ENCODE measurements around the gene AKR1E2. TPM values are rescaled to one million over a fixed set of nuclear protein-coding genes. Genes with fewer than 3 reads are reported as not detected.

AKR1E2 gene
- total and polyA plus RNA-seq, 10 of the 15 experiments (the other 5 are each of a cell fraction or from before 2014, with no cell fraction given) = not detected

DNA sequence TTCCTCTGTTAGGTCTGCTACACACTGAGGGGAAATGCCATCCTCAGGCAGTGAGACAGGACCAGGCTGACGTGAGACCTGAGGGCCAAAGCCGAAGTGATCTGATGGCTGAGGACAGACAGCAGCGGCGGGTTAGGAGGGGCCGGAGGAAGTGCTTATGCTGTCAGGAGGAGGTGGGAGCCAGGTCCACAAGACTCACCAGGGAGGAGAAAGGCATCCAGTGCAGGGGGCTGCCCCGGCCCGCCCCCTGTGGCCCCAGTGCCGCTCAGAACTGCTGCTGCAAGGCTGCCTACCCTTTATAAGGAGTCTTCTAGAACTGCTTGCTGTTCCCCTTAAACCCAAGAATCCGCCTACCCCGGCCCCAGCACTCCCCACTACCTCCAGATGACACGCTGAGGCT, 19.8 kb downstream of the AKR1E2 start:
- Histone ChIP-seq H3K27me3 (replicated peaks in 1 of 2; ENCODE audit: control insufficient read depth in 2 of 2, insufficient read depth in 2 of 2, low read length in 1 of 2) (no peaks in the 10 kb centered on the region), H3K4me3 (no peak overlapping the region), H3K9ac (ENCODE audit: control insufficient read depth, insufficient read depth, low read length) (no peak overlapping the region), H3K36me3 (ENCODE audit: control insufficient read depth in 2 of 2, insufficient read depth in 2 of 2, low read length in 1 of 2) (no peaks in the 10 kb centered on the region), H3K79me2 (ENCODE audit: control insufficient read depth, insufficient read depth, low read length) (no peaks in the 10 kb centered on the region), H3K4me1 (ENCODE audit: control insufficient read depth, insufficient read depth, low read length) (no peaks in the 10 kb centered on the region; the same call in 1 of the 2 replicates), H2AFZ (ENCODE audit: control insufficient read depth, low read depth, low read length) (no peak overlapping the region), H3K27ac (ENCODE audit: control insufficient read depth, insufficient read depth) (no peak overlapping the region), H4K20me1 (ENCODE audit: control insufficient read depth, insufficient read depth) (no peaks in the 10 kb centered on the region), H3K4me2 (ENCODE audit: control insufficient read depth, insufficient read depth) (no peak overlapping the region), H3K9me3 (replicated peaks; ENCODE audit: control insufficient read depth, insufficient read depth, low read length) (no peaks in the 10 kb centered on the region)
- FAIRE-seq (no peak), DNase-seq (ENCODE audit: low read depth, low spot score) (no peak), ATAC-seq (no peak)
- WGBS (ENCODE audit: insufficient coverage, insufficient replicate concordance, low lambda C conversion rate, missing lambda C conversion rate) = 45% methylated on average over 10 of the region's 11 CpGs
- SMC1A ChIA-PET (ENCODE audit: uncharacterized antibody, unreplicated experiment) = no interaction called here
- intact Hi-C loops (cut with micrococcal nuclease; ENCODE audit: unreplicated experiment) (loop anchor here (5.0 to 10.0 kb wide), 3 partner anchors 137 to 777 kb away; partner anchors contain the start of gene AKR1C3), in situ Hi-C loops (cut with MboI) (loop anchor here (5.0 to 10.0 kb wide), 3 partner anchors 439 to 779 kb away; no protein-coding TSS in a partner anchor)
- no TSS peak for BruUV-seq (replicated peaks)
- POLR2A ChIA-PET = no interaction called here
- CTCF ChIA-PET = no interaction called here
- RAD21 ChIA-PET (ENCODE audit: unreplicated experiment) = no interaction called here
- no peak for TF ChIP-seq ZNF384 (IDR thresholded peaks at IDR 0.05; ENCODE audit: borderline replicate concordance, low read depth, low read length)
- TF ChIP-seq RFX5 (IDR thresholded peaks at IDR 0.05; ENCODE audit: low read depth, low read length) = no peak
- TF ChIP-seq RUNX3 (IDR thresholded peaks at IDR 0.05; ENCODE audit: low read length) = no peak
- TF ChIP-seq RAD51 (IDR thresholded peaks at IDR 0.05) = no peak
- TF ChIP-seq PML (IDR thresholded peaks at IDR 0.05; ENCODE audit: low read length) = no peak
- TF ChIP-seq, protein P1, sequence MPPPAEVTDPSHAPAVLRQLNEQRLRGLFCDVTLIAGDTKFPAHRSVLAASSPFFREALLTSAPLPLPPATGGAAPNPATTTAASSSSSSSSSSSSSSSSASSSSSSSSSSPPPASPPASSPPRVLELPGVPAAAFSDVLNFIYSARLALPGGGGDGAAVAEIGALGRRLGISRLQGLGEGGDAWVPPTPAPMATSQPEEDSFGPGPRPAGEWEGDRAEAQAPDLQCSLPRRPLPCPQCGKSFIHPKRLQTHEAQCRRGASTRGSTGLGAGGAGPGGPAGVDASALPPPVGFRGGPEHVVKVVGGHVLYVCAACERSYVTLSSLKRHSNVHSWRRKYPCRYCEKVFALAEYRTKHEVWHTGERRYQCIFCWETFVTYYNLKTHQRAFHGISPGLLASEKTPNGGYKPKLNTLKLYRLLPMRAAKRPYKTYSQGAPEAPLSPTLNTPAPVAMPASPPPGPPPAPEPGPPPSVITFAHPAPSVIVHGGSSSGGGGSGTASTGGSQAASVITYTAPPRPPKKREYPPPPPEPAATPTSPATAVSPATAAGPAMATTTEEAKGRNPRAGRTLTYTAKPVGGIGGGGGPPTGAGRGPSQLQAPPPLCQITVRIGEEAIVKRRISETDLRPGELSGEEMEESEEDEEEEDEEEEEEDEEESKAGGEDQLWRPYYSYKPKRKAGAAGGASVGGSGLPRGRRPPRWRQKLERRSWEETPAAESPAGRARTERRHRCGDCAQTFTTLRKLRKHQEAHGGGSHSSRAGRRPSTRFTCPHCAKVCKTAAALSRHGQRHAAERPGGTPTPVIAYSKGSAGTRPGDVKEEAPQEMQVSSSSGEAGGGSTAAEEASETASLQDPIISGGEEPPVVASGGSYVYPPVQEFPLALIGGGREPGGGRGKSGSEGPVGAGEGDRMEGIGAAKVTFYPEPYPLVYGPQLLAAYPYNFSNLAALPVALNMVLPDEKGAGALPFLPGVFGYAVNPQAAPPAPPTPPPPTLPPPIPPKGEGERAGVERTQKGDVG (CRISPR knock-in tag; IDR thresholded peaks at IDR 0.05) = no peak
- no peak for TF ChIP-seq ZNF217 (IDR thresholded peaks at IDR 0.05)
- no peak for TF ChIP-seq SMARCA5 (IDR thresholded peaks at IDR 0.05)
- TF ChIP-seq, protein P2, sequence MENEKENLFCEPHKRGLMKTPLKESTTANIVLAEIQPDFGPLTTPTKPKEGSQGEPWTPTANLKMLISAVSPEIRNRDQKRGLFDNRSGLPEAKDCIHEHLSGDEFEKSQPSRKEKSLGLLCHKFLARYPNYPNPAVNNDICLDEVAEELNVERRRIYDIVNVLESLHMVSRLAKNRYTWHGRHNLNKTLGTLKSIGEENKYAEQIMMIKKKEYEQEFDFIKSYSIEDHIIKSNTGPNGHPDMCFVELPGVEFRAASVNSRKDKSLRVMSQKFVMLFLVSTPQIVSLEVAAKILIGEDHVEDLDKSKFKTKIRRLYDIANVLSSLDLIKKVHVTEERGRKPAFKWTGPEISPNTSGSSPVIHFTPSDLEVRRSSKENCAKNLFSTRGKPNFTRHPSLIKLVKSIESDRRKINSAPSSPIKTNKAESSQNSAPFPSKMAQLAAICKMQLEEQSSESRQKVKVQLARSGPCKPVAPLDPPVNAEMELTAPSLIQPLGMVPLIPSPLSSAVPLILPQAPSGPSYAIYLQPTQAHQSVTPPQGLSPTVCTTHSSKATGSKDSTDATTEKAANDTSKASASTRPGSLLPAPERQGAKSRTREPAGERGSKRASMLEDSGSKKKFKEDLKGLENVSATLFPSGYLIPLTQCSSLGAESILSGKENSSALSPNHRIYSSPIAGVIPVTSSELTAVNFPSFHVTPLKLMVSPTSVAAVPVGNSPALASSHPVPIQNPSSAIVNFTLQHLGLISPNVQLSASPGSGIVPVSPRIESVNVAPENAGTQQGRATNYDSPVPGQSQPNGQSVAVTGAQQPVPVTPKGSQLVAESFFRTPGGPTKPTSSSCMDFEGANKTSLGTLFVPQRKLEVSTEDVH (IDR thresholded peaks at IDR 0.05; ENCODE audit: low read depth, partially characterized antibody) = no peak
- TF ChIP-seq DPF2 (IDR thresholded peaks at IDR 0.05) = no peak
- no peak for TF ChIP-seq EED (IDR thresholded peaks at IDR 0.05; ENCODE audit: low read depth)
- TF ChIP-seq, protein P3, sequence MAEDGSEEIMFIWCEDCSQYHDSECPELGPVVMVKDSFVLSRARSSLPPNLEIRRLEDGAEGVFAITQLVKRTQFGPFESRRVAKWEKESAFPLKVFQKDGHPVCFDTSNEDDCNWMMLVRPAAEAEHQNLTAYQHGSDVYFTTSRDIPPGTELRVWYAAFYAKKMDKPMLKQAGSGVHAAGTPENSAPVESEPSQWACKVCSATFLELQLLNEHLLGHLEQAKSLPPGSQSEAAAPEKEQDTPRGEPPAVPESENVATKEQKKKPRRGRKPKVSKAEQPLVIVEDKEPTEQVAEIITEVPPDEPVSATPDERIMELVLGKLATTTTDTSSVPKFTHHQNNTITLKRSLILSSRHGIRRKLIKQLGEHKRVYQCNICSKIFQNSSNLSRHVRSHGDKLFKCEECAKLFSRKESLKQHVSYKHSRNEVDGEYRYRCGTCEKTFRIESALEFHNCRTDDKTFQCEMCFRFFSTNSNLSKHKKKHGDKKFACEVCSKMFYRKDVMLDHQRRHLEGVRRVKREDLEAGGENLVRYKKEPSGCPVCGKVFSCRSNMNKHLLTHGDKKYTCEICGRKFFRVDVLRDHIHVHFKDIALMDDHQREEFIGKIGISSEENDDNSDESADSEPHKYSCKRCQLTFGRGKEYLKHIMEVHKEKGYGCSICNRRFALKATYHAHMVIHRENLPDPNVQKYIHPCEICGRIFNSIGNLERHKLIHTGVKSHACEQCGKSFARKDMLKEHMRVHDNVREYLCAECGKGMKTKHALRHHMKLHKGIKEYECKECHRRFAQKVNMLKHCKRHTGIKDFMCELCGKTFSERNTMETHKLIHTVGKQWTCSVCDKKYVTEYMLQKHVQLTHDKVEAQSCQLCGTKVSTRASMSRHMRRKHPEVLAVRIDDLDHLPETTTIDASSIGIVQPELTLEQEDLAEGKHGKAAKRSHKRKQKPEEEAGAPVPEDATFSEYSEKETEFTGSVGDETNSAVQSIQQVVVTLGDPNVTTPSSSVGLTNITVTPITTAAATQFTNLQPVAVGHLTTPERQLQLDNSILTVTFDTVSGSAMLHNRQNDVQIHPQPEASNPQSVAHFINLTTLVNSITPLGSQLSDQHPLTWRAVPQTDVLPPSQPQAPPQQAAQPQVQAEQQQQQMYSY (CRISPR knock-in tag; IDR thresholded peaks at IDR 0.05) = no peak
- TF ChIP-seq POLR2A (IDR thresholded peaks at IDR 0.05; ENCODE audit: low read depth, low read length) = no peak
- TF ChIP-seq WRNIP1 (IDR thresholded peaks at IDR 0.05; ENCODE audit: borderline replicate concordance, low read depth, low read length) = no peak
- TF ChIP-seq EZH2 (IDR thresholded peaks at IDR 0.05; ENCODE audit: borderline replicate concordance, control insufficient read depth, low read depth, low read length) = no peak

Measured in GM12878 (cell line).